RWPE2 (cell line): ENCODE measurements around the gene DCST1.

Experiments used
- ATAC-seq: fragments of 200-7000 bp; cut with Tn5 transposase; 3 replicates; pipeline ENCODE4 v1.9.1; 2021; ENCODE audit warnings: low read depth
- DNase-seq: peaks from one replicate; pipeline ENCODE4 v3.0.0-alpha.2; 2020; ENCODE audit warnings: low spot score
- H3K27ac ChIP-seq: fragments of 450-650 bp; 2 replicates; pipeline ENCODE4 v1.5.1; 2017; ENCODE audit warnings: mild to moderate bottlenecking; ENCODE audit not compliant: poor library complexity, severe bottlenecking
- H3K27me3 ChIP-seq: fragments of 250-450 bp; sonication (Bioruptor Pico); 2 replicates; pipeline ENCODE4 v1.5.1; 2021; ENCODE audit warnings: mild to moderate bottlenecking, moderate library complexity; ENCODE audit not compliant: insufficient read depth, poor library complexity, severe bottlenecking
- H3K36me3 ChIP-seq: fragments of 250-450 bp; sonication (Bioruptor Pico); 2 replicates; pipeline ENCODE4 v1.5.1; 2020; ENCODE audit warnings: low read depth, mild to moderate bottlenecking, moderate library complexity
- H3K4me1 ChIP-seq: fragments of 250-450 bp; sonication (Bioruptor Pico); 2 replicates; pipeline ENCODE4 v1.5.1; 2021; ENCODE audit warnings: mild to moderate bottlenecking, moderate library complexity; ENCODE audit not compliant: insufficient read depth, poor library complexity, severe bottlenecking
- H3K4me3 ChIP-seq: fragments of 250-450 bp; sonication (Bioruptor Pico); 2 replicates; pipeline ENCODE4 v1.5.1; 2021; ENCODE audit warnings: mild to moderate bottlenecking, moderate library complexity; ENCODE audit not compliant: severe bottlenecking
- H3K9me3 ChIP-seq: fragments of 250-450 bp; sonication (Bioruptor Pico); 2 replicates; pipeline ENCODE4 v1.5.1; 2021; ENCODE audit warnings: mild to moderate bottlenecking, moderate library complexity; ENCODE audit not compliant: severe bottlenecking
- TF ChIP-seq, protein P1 (sequence below): fragments of 450-650 bp; IDR thresholded peaks from one replicate; pipeline ENCODE4 v1.5.1; 2017; ENCODE audit warnings: mild to moderate bottlenecking, moderate library complexity; ENCODE audit not compliant: poor library complexity, severe bottlenecking

DCST1 gene

DNA sequence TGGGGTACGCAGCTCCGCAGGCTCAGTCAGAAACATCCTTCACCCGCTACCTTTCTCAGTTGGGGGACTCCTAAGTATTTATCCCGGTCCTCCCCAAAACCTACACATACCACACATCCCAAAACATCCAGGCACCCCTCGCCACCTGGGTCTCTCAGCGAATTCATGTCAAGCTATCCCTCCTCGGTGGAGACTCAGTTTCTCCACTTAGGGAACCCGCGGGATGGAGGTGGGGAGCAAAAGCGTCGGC lies 32.3 kb upstream of the DCST1 start:
- Histone ChIP-seq H3K27ac (peak overlapping the region; percentile 96), H3K4me3 (peak overlapping the region; percentile 59), H3K4me1 (peaks cover 25% of the 10 kb centered on the region), H3K9me3 (no peaks in the 10 kb centered on the region), H3K36me3 (peaks cover 12% of the 10 kb centered on the region), H3K27me3 (no peaks in the 10 kb centered on the region)
- ATAC-seq = peak; percentile 8; the same call in 2 of the 3 replicates
- DNase-seq = no peak
- TF ChIP-seq, protein P1, sequence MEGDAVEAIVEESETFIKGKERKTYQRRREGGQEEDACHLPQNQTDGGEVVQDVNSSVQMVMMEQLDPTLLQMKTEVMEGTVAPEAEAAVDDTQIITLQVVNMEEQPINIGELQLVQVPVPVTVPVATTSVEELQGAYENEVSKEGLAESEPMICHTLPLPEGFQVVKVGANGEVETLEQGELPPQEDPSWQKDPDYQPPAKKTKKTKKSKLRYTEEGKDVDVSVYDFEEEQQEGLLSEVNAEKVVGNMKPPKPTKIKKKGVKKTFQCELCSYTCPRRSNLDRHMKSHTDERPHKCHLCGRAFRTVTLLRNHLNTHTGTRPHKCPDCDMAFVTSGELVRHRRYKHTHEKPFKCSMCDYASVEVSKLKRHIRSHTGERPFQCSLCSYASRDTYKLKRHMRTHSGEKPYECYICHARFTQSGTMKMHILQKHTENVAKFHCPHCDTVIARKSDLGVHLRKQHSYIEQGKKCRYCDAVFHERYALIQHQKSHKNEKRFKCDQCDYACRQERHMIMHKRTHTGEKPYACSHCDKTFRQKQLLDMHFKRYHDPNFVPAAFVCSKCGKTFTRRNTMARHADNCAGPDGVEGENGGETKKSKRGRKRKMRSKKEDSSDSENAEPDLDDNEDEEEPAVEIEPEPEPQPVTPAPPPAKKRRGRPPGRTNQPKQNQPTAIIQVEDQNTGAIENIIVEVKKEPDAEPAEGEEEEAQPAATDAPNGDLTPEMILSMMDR = no peak

DNA sequence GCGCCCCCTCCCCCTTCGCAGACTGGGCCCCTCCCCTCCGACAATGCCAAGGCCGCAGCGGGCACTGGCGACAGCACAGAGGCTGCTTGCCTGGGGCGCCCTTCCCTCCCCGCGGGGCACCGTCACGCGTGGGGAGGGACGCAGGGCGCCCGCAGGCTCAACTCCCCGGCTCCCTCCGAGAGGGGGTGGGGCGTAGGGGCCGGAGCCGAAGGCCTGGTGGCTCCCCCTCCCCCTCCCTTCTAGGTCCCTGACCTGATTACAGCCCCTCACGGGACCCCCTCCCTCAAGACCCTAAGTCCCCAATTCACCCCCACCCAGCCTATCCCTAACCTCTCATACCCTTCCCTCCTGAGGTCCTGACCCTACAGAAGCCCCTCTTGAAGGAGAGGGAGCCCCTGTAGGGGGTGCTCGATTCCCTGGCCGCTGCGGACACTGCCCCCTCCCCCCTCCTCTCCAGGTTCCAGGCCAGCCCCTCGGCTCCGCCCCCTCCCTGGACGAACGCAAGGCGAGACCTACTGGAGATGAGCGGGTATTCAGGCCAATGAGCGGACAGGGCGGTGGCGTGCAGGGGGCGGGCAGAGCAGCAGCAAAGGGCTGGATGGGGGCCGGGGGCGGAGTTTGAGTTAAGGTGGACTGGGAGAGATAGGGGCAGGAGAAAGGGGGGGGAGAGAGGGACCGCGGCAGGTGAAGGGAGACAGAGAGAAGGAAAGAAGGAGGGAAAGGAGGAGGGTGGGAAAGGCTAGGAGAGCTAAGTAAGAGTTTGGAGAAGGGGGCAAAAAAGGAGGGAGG lies 31.8 kb upstream of the DCST1 start:
- TF ChIP-seq, protein P1 = peak; percentile 66
- Histone ChIP-seq H3K4me1 (peaks cover 30% of the 10 kb centered on the region), H3K4me3 (peak overlapping the region; percentile 59), H3K36me3 (peaks cover 17% of the 10 kb centered on the region), H3K27ac (peak overlapping the region; percentile 96), H3K9me3 (no peaks in the 10 kb centered on the region), H3K27me3 (no peaks in the 10 kb centered on the region)
- peak; percentile 59 for ATAC-seq
- peak; percentile 100 for DNase-seq

DNA sequence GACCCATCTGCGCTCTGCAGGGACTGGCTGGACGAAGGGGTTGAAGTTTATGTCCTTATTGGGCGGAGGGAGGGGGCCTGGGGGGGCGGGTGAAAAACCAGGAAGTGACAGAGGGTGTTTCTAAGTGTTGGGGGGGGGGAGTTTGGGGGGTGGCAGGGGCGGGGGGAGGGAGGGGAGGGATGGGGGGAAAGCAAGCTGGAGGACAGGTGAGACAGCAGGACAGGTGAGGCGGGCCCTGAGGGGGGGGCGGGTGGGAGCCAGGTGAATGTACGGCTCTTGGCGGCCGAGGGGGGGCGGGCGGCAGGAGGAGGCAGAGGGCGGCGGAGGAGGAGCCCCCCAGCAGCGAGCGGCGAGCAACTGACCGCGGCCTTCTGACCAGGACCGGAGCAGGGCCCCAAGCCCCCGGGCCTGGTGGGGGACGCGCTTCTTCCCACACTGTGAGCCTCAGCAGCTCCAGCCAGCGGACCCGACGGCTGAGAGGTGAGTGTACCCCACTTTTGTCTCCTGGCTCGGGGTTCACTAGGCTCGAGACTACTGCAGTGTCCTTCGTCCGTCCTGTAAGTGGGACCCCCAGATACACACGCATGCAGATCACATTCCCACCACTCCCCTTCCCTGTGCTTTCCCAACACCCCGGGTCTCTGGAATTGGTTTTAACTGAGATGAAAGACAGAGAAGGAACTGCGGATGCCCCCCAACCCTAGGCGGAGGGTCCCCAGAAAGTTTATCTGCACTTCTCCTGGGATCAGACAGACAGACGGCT lies 31.0 kb upstream of the DCST1 start, which contains the start of gene ZBTB7B:
Gene ZBTB7B (plus strand): TSS at position 339 of the 763 bp plus-strand sequence. CDS start 11,859 bp downstream, outside the sequence.
- ATAC-seq (peak; percentile 2), DNase-seq (peak; percentile 72)
- Histone ChIP-seq H3K27ac (peak within 1 kb of the TSS; percentile 96), H3K4me1 (peaks cover 38% of the 10 kb centered on the region), H3K36me3 (peaks cover 25% of the 10 kb centered on the region), H3K27me3 (no peaks in the 10 kb centered on the region), H3K4me3 (peak within 1 kb of the TSS; percentile 93), H3K9me3 (no peaks in the 10 kb centered on the region)
- TF ChIP-seq, protein P1 = no peak

DNA sequence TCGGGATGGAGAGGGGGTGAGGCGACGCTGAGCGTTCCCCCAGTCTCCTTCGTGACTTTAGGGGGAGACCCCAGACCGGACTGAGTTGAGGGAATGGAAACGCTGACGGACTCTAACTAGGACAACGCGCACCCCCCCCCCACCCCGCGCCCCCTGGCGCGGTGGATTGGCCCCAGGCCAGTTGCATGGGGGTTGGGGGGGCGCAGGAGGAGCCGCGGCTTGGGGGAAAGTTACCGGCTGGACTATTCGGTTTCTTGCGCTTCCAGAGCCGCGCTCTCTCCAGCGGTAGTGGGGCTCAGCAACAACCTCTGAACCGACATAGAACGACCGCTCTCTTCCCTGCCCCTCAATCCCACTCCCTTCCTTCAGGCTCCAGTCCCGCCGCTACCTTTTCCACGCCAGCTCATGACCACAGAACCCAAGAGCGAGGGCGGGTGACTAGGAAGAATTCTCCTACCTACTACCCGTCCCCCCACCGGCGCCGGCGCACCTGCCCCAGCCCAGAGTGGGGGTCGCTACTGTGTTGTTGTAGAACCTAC lies 30.3 kb upstream of the DCST1 start:
- ATAC-seq = no peak
- peaks cover 30% of the 10 kb centered on the region for H3K36me3 ChIP-seq
- peak overlapping the region; percentile 93 for H3K4me3 ChIP-seq
- H3K9me3 ChIP-seq = no peaks in the 10 kb centered on the region
- H3K4me1 ChIP-seq = peaks cover 45% of the 10 kb centered on the region
- peak overlapping the region; percentile 96 for H3K27ac ChIP-seq
- TF ChIP-seq, protein P1 = no peak
- no peaks in the 10 kb centered on the region for H3K27me3 ChIP-seq
- DNase-seq = peak; percentile 70
